PFSK-1 (cell line): ENCODE measurements around the gene HEG1.

Source experiments
- FOXP2 ChIP-seq: optimal IDR thresholded peaks from 2 replicates; pipeline ENCODE3; 2011; ENCODE audit warnings: borderline replicate concordance, control low read depth, inconsistent platforms; ENCODE audit not compliant: insufficient read depth; ENCODE audit errors: extremely low read length, extremely low read depth
- POLR2AphosphoS5 ChIP-seq: IDR thresholded peaks from 2 replicates; pipeline ENCODE4 v1.6.1; 2012; ENCODE audit warnings: low read depth, mild to moderate bottlenecking, control low read depth, low read length, moderate library complexity
- SIN3A ChIP-seq: IDR thresholded peaks from 2 replicates; pipeline ENCODE4 v1.6.1; 2012; ENCODE audit warnings: mild to moderate bottlenecking, low read length, moderate library complexity, borderline replicate concordance; ENCODE audit not compliant: insufficient read depth
- TAF1 ChIP-seq: IDR thresholded peaks from 2 replicates; pipeline ENCODE4 v1.6.1; 2012; ENCODE audit warnings: low read length, control low read depth, borderline replicate concordance; ENCODE audit not compliant: insufficient read depth
- TF ChIP-seq, protein P1 (sequence below), 2 experiments: IDR thresholded peaks; 2 replicates each; pipeline versions ENCODE4 v1.6.1 to v1.8.0; 2011 to 2012; ENCODE audit warnings: low read depth in 2 of 2, low read length in 2 of 2, control low read depth in 1 of 2, inconsistent platforms in 1 of 2, mild to moderate bottlenecking in 1 of 2, moderate library complexity in 1 of 2; ENCODE audit not compliant: insufficient read depth in 1 of 2

DNA sequence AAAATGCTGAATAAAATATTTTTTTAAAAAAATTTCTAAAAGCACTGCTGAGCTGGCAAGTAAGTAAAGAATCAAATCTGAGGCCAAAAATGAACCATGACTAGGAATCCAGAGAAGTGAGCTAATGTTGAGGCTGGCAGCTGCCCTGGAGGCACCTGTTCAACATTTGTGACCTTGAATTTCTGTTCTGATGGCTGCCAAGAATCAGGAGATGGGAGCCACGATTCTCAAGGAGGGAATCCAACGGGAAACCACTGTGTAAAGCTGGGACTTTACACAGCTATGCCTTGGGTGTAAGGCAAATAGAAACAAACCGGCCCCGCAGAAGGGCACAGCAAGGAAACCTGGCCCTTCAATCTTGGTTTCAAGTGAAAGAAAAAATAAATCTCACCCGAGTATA, 22.7 kb downstream of the HEG1 start:
- TF ChIP-seq TAF1 (no peak), SIN3A (no peak), POLR2AphosphoS5 (no peak), FOXP2 (no peak)
- TF ChIP-seq, protein P1, sequence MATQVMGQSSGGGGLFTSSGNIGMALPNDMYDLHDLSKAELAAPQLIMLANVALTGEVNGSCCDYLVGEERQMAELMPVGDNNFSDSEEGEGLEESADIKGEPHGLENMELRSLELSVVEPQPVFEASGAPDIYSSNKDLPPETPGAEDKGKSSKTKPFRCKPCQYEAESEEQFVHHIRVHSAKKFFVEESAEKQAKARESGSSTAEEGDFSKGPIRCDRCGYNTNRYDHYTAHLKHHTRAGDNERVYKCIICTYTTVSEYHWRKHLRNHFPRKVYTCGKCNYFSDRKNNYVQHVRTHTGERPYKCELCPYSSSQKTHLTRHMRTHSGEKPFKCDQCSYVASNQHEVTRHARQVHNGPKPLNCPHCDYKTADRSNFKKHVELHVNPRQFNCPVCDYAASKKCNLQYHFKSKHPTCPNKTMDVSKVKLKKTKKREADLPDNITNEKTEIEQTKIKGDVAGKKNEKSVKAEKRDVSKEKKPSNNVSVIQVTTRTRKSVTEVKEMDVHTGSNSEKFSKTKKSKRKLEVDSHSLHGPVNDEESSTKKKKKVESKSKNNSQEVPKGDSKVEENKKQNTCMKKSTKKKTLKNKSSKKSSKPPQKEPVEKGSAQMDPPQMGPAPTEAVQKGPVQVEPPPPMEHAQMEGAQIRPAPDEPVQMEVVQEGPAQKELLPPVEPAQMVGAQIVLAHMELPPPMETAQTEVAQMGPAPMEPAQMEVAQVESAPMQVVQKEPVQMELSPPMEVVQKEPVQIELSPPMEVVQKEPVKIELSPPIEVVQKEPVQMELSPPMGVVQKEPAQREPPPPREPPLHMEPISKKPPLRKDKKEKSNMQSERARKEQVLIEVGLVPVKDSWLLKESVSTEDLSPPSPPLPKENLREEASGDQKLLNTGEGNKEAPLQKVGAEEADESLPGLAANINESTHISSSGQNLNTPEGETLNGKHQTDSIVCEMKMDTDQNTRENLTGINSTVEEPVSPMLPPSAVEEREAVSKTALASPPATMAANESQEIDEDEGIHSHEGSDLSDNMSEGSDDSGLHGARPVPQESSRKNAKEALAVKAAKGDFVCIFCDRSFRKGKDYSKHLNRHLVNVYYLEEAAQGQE (IDR thresholded peaks at IDR 0.05; ENCODE audit: insufficient read depth in 1 of 2, low read depth in 2 of 2, low read length in 2 of 2): no peak
